ENCODE data around the gene SPR.

GRCh38 chr2:72936660-72937355 lies 49.6 kb downstream of the SPR start:
- TF ChIP-seq POLR2A (IDR thresholded peaks at IDR 0.05; ENCODE audit: low read length) (no peak), NR3C1 (IDR thresholded peaks at IDR 0.05) (no peak), CTCF (IDR thresholded peaks at IDR 0.05) (no peak), MAX (IDR thresholded peaks at IDR 0.05) (no peak)

Data from A549 (cell line).